ENCODE measurements around the gene B3GNT2.

GRCh38 chr2:62208074-62208757 is 12.3 kb downstream of the B3GNT2 start:
- TF ChIP-seq CREB1 (IDR thresholded peaks at IDR 0.05; ENCODE audit: low read depth) (no peak), EGR1 (IDR thresholded peaks at IDR 0.05) (no peak), YY1 (IDR thresholded peaks at IDR 0.05; ENCODE audit: low read depth) (no peak), USF1 (IDR thresholded peaks at IDR 0.05) (no peak), EP300 (IDR thresholded peaks at IDR 0.05; ENCODE audit: borderline replicate concordance) (no peak)

Data from Ishikawa (cell line).